K562 (cell line): ENCODE measurements around the gene SV2C.

Source experiments
- ARHGAP35 ChIP-seq: fragments of 450-650 bp; IDR thresholded peaks from 2 replicates; pipeline ENCODE4 v1.6.1; 2018; ENCODE audit not compliant: partially characterized antibody
- BRCA1 ChIP-seq, 2 experiments: fragments of 450-650 bp in 1 of 2; sonication (generic) in 1 of 2; formaldehyde crosslinking in 1 of 2; IDR thresholded peaks; 2 replicates each; pipeline versions ENCODE4 v1.5.0 to v1.6.1; 2017 to 2020; ENCODE audit warnings: mild to moderate bottlenecking in 1 of 2, missing genetic modification reagents in 1 of 2
- BRD4 ChIP-seq: fragments of 200-600 bp; sonication (generic); IDR thresholded peaks from 2 replicates; pipeline ENCODE4 v1.6.1; 2017; ENCODE audit warnings: inconsistent platforms
- BRF2 ChIP-seq: IDR thresholded peaks from 3 replicates; pipeline ENCODE4 v1.6.1; 2011; ENCODE audit warnings: borderline replicate concordance, mild to moderate bottlenecking; ENCODE audit not compliant: insufficient read length, insufficient read depth
- CREB1 ChIP-seq, 2 experiments: sonication (generic) in 1 of 2; formaldehyde crosslinking in 1 of 2; IDR thresholded peaks; 2 replicates each; pipeline versions ENCODE4 v1.6.1 to v1.8.0; 2012 to 2022; ENCODE audit warnings: inconsistent platforms in 1 of 2, mild to moderate bottlenecking in 1 of 2, missing genetic modification reagents in 1 of 2, moderate library complexity in 1 of 2
- CTCF ChIP-seq, 3 experiments: IDR thresholded peaks in 2 of 3; conservative IDR thresholded peaks in 1 of 3; 2 replicates each; pipeline ENCODE4 v1.5.1; 2011 to 2012; ENCODE audit warnings: low read length in 3 of 3, mild to moderate bottlenecking in 3 of 3, control low read depth in 2 of 3, improper control_type of control experiment in 1 of 3, inconsistent platforms in 1 of 3, low read depth in 1 of 3, mixed read lengths in 1 of 3, moderate library complexity in 1 of 3; ENCODE audit not compliant: insufficient read depth in 2 of 3
- E4F1 ChIP-seq: fragments of 250-450 bp; sonication (Bioruptor Pico); IDR thresholded peaks from 2 replicates; pipeline ENCODE4 v1.5.0; 2021; ENCODE audit warnings: mild to moderate bottlenecking, borderline replicate concordance
- IRF9 ChIP-seq: fragments of 450-650 bp; IDR thresholded peaks from 2 replicates; pipeline ENCODE4 v1.6.1; 2016; ENCODE audit warnings: missing biosample characterization, missing genetic modification characterization
- NR3C1 ChIP-seq: sonication (generic); formaldehyde crosslinking; IDR thresholded peaks from 2 replicates; pipeline ENCODE4 v1.8.1; 2022; ENCODE audit warnings: missing genetic modification reagents
- PTTG1 ChIP-seq: fragments of 450-650 bp; IDR thresholded peaks from 2 replicates; pipeline ENCODE4 v1.6.1; 2016; ENCODE audit warnings: low read depth, mild to moderate bottlenecking, missing genetic modification characterization, missing compliant biosample characterization
- TCF7 ChIP-seq: sonication (generic); IDR thresholded peaks from 2 replicates; pipeline ENCODE4 v1.6.1; 2016; ENCODE audit warnings: antibody characterized with exemption, borderline replicate concordance
- ZNF140 ChIP-seq: fragments of 250-450 bp; sonication (Bioruptor Pico); IDR thresholded peaks from 2 replicates; pipeline ENCODE4 v1.8.0; 2021; ENCODE audit warnings: moderate library complexity, mild to moderate bottlenecking, inconsistent platforms

GRCh38 chr5:76155536-76155935 lies 72.4 kb downstream of the SV2C start:
- TF ChIP-seq E4F1 (CRISPR knock-in tag) (no peak), ZNF140 (CRISPR knock-in tag) (no peak), PTTG1 (tag) (no peak), ARHGAP35 (no peak), BRCA1 (IDR thresholded peaks at IDR 0.05) (no peak), BRCA1 (CRISPR knock-in tag; IDR thresholded peaks at IDR 0.05) (no peak), BRF2 (no peak), CREB1 (IDR thresholded peaks at IDR 0.05) (no peak), CREB1 (CRISPR knock-in tag; IDR thresholded peaks at IDR 0.05) (no peak), BRD4 (no peak), CTCF (IDR thresholded peaks at IDR 0.05 in 2 of 3, conservative IDR thresholded peaks at IDR 0.05 in 1 of 3; ENCODE audit: insufficient read depth in 2 of 3, low read depth in 1 of 3, low read length in 3 of 3) (no peak), TCF7 (no peak), IRF9 (tag) (no peak), NR3C1 (no peak)
